ENCODE data around the gene XPA. TPM values are rescaled to one million over a fixed set of nuclear protein-coding genes. Genes with fewer than 3 reads are reported as not detected.

Gene XPA
- total and polyA plus RNA-seq, 2 of the 8 experiments (the other 6 are each of a cell fraction or from before 2014, with no cell fraction given), result 0.24 to 2.6 TPM

GRCh38 chr9:97696803-97697601 is at the start of gene XPA (continued):
- TF ChIP-seq SP1 (IDR thresholded peaks at IDR 0.05; ENCODE audit: low read depth, low read length) (no peak), CBX8 (IDR thresholded peaks at IDR 0.05; ENCODE audit: borderline replicate concordance, low read depth, low read length) (no peak), E2F6 (IDR thresholded peaks at IDR 0.05) (peak; percentile 51), ATF2 (IDR thresholded peaks at IDR 0.05; ENCODE audit: low read length) (no peak), HDAC2 (IDR thresholded peaks at IDR 0.05; ENCODE audit: borderline replicate concordance in 1 of 2, low read depth in 2 of 2, low read length in 2 of 2) (peak in 1 of 2 experiments; percentile 90; a peak in 2 of 4 replicates), TCF12 (IDR thresholded peaks at IDR 0.05; ENCODE audit: low read depth, low read length) (no peak), HDAC6 (IDR thresholded peaks at IDR 0.05; ENCODE audit: low read depth, low read length) (no peak), SIRT6 (IDR thresholded peaks at IDR 0.05; ENCODE audit: low read length) (no peak), BACH1 (IDR thresholded peaks at IDR 0.05; ENCODE audit: low read length) (no peak; the same call in 1 of the 2 replicates), MAX (IDR thresholded peaks at IDR 0.05) (peak; percentile 79; the same call in 1 of the 2 replicates), SP2 (IDR thresholded peaks at IDR 0.05; ENCODE audit: low read length) (no peak), ASH2L (IDR thresholded peaks at IDR 0.05; ENCODE audit: low read length) (peak; percentile 95)
